CD1c-positive myeloid dendritic cell (primary cell): ENCODE measurements around the gene PDIA3.
"Not testable (repeated sequence)": the region's sequence is repeated elsewhere in the genome, so short reads cannot be mapped to it uniquely, and the experiment has no call there.

Experiments used
- DNase-seq: peaks from one replicate; pipeline ENCODE4 v3.0.0-alpha.2; 2016; ENCODE audit errors: extremely low spot score

The PDIA3 gene

DNA sequence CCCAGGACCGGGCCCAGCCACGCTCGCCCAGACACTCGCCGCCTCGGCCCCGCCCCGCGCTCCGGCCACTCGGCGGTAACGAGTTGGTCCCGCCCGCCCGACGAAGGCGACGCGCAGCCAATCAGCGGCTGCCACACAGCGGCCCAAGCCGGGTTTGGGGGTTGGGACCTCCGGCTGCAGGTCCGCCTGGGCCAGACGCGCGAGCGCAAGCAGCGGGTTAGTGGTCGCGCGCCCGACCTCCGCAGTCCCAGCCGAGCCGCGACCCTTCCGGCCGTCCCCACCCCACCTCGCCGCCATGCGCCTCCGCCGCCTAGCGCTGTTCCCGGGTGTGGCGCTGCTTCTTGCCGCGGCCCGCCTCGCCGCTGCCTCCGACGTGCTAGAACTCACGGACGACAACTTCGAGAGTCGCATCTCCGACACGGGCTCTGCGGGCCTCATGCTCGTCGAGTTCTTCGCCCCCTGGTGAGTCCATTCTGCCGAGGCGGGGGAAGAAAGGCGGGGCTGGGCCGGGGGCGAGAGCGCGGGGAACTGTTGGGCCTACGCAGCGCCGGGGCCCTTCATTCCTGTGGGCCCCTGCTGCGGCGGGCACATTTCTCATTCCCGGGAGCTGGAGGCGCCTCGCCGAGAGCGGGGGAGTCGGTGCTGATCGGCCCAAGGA, at the start of gene PDIA3:
Gene PDIA3, plus strand, starts transcription at position 194 of the 658 bp plus-strand sequence. Its CDS starts 102 bp downstream, at position 296.
- peak; percentile 94 for DNase-seq

DNA sequence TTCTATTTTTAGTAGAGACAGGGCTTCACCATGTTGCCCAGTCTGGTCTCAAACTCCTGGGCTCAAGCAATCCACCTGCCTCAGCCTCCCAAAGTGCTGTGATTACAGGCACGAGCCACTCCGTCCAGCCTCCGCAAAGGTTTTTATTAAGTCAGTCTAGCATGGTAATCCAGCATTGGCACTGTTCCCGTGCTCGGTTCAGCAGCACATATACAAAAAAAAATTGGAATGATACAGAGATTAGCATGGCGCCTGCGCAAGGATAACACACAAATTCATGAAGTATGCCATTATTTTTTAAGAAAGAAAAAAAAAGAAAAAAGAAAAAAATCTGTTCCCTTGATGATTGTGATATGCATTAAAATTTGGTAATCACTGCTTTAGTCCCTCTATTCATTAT, 44.1 kb upstream of the PDIA3 start:
- DNase-seq, result no peak

DNA sequence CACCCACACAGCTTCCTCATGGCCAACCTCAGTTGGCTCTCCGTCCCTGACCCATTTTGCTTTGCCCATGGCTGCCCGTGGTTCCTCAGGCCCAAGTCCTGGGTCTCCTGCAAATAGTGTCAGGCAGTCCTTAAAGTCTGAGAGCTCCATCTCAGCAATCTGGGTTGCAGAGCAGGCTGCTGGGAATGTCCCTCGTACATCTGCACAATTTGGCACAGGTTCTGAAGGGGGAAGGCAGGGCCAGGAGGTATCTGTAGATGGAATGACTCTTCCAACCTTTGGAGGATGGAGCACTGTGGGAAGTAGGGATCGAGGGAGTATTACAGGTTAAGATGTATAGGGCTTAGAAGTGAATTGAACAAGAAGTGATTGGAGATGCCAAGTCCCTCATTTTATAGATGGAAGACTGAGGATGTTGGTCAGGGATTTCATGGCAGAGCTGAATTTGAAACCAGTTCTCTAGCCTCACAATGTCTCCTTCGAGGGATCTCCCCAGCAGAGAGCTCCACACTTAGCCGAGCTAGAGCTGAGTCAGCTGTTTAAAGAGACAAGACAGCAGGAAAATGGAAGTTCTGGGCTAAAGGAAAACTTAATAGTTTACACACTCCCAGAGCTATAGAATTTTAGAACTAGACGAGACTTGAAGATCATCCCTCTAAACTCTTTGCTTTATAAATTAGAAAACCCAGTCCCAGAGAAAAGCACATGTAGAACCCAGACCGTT, 43.4 kb upstream of the PDIA3 start:
- DNase-seq, result no peak

DNA sequence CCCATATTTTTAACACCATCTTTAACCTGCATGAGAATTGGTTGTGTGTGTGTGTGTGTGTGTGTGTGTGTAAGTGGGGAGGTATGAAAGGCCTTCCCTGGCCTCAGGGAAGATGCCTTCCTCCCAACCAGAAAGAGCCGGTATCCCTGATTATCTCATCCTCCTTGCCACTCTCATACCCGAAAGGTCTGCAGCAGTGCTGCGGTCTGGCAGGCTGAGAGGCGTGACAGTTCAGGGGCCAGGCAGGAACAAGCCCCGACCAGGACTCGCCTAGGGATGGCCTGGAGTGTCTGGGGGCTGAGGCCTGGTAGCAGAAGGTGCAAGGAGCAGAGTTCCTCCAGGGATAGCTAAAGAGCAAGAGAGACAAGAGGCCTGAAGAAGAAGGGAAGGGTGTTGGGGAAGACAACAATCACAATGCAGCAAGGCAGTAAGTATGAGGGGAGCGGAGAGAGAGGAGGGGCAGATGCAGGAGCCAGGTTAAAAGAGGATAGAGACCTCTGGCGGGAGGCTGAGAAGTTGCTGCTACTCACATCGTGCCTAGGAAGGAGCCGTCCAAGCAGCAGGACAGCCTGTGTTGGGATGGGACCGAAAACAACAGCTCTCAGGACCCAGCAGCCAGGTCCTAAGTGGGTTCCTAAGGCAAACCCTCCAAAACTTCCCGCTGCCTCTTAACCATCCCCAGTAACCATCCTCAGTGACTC, 35.7 kb upstream of the PDIA3 start:
- DNase-seq, result not testable (repeated sequence)

DNA sequence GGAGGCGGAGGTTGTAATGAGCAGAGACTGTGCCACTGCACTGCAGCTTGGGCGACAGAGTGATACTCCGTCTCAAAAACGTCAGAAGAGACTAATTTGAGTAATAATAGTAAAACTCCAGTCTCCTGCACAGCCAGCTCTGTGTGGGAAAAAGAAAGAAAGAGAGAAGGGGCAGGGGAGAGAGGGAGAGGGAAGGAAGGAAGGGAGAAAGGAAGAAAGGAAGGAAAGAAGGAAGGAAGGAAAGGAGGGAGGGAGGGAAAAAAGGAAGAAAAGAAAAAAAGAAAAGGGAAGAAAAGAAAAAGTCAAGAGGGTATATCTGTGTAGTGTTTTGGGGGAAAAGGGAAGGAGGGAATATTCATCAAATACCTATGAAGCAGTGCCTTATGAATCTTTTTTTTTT, 23.1 kb upstream of the PDIA3 start:
- DNase-seq, result no peak

DNA sequence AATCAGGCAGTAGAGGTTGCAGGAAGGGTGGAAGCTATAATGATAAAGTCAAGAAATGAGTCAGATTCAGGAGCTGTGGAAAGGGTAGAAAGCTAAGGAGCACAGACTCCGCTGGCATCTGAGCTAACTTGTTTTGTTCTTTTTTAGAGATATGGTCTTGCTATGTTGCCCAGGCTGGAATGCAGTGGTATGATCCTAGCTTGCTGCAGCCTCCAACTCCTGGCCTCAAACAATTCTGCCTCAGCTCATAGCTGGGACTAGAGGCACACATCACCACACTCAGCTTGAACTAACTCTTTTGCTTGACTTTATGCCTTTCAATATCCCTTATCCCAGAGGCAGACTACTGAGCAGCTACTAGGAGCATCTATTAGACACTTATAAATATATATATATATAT, 19.9 kb upstream of the PDIA3 start:
- DNase-seq, result not testable (repeated sequence)

DNA sequence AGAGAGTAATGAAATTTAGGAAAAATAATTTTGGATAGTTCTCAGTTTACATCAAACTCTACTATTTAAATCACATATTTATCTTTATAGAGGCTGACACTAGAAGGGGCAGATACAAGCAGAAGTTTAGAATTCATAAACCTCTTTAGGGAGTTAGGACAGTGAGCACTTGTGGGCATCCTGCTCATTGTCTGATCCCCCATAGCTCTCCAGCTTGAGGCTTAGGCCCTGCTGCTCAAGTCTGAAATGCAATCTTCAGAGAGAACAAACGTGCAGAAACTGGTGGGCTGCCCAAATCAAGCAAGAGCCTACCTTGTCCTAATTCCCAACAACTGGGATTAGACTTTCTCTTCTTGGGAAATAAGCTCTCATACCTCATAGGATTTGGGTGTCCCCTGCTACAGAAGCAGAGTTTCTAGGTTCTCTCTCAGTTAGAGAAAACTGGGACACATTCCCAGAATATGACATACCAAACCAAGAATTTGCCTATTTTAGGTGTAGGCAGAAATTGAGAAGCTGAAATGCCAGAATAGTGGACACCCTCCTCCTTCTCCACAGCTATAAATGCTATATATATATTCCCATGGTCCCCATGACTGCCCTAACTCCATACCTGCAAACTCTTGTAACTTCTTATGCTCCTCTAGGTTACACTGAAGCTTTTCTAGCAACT, 18.0 kb upstream of the PDIA3 start:
- not testable (repeated sequence) for DNase-seq

DNA sequence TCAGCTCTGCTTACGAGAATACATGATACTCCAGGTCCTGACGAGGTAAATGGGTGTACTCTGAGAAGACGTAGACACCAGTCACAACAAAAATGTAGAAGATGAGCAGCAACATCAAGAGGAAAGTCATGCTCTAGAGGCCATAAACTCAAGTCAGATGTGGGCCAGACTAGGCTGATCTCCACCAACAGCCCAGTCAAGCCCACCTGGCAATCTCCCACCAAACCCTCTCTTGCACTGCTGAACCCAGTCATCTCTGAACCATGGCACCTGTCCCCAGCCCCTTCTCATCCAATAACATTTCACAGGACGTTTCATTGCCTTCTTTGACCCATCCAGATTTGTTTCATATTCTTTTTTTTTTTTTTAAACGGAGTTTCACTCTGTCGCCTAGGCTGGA, 10.8 kb upstream of the PDIA3 start:
- DNase-seq, result no peak

DNA sequence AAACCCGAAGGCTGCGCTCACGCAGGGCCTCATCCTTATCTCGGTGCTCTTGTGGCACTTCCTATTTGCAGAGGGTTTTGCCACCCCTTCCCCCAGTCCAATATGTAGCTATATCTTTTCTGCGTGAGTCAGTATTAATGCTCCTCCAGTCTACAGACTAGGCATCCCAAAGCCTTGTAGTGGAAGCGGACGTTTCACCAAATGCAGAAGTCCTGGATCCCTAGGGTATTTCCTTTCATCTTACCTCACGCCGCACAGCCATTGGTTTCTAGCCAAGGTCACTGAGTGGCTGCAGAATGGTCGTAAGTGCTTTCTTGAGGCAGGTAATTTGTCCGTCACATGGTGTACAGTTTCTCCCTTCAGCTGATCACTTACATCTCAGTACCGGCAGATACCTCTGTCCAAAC, 668 bp downstream of the PDIA3 start:
- peak; percentile 72 for DNase-seq

DNA sequence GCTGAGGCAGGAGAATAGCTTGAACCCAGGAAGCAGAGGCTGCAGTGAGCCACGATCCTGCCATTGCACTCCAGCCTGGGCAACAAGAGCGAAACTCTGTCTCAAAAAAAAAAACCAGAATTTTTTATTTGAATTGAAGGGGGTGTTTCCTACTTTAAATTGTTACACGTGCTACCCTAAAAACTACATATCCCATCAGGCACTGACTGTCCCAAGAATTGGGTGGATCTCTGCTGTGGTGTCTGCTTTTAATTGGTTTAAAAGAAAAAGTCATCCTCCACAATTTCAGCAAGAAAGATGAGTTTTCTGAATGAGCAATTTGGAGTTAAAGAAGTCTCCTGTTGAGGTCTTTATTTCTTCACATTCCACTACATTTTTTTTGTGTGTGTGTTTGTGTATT, 2.1 kb downstream of the PDIA3 start:
- DNase-seq, result peak; percentile 36

DNA sequence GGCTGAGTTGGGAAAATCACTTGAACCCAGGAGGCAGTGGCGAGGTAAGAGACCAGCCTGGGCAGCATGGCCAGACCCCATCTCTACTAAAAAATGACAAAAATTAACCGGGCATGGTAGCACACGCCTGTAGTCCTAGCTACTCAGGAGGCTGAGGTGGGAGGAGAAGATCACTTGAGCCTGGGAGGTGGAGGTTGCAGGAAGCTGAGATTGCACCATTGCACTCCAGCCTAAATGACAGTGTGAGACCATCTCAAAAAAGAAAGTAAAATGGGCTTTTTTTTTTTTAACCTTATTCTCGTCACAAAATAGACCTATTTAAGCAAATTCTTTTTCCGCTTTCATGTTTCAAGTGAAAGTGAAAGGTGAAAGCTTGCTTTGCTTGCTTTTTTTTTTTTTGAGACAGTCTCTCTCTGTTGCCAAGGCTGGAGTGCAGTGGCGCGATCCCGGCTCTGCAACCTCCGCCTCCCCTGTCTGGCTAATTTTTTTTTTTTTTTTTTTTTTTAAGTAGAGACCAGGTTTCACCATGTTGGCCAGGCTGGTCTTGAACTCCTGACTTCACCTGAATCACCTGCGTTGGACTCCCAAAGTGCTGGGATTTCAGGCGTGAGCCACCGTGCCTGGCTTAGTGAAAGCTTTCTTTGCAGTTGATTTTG, 3.6 kb downstream of the PDIA3 start:
- DNase-seq, result peak; percentile 75

DNA sequence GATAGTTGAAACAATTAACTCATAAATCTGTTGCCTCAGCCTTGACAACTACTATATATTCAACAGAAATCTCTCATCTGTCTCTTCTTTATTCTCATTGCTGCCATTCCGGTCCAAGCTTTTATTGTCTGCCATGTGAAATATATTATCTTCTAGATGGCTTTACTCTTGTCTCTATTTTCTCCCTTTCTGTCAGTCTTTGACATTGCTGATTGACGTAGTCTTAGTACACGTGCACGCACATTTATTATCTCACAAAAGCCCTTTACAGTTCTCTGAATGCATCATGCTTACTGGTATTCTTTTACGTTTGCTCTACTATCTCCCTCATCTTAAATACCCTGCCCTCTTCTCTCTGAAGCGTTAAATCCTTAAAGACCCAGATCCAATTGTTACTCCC, 5.6 kb downstream of the PDIA3 start:
- DNase-seq, result no peak

DNA sequence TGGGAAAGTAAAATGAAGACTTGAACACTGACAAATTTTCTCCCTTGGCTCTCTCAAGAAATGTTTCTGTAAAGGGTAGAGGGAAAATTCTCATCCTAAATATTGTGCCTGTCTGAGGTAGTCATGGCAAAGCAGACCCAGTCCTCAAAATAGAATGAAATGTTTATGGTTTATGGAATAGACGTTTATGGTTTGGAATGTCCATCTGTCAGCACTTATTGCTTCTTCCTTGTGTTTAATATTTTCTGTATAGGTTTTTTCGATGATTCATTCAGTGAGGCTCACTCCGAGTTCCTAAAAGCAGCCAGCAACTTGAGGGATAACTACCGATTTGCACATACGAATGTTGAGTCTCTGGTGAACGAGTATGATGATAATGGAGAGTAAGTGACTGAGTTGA, 16.6 kb downstream of the PDIA3 start:
- DNase-seq, result no peak

DNA sequence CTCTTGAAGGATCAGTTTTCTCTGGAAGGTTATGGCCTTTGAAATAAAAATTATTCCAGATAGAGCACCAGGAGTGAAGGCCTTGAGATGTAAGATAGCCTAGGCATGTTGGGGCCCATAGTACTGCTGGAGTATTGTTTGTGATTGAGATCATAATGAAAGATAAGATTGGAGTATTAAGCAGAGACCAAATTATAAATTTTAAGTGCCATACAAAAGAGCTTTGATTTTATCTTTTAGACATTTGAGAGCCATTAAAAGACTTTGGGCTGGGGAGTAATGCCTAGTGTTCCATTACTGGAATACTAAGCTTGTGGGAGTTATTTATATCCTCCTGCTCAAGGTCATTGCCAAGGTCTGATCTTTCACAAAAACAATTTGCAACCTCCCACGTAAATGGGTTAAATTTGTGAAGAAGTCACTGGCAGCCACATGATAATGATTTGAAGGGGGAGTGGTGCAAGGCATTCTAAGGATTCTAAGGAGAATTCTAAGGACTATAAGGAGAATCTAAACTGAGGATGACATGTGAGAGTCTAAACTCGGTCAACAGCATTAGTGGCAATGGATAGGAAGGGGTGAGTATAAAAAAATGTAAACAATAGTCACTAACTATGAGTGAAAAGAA, 17.7 kb downstream of the PDIA3 start:
- no peak for DNase-seq

DNA sequence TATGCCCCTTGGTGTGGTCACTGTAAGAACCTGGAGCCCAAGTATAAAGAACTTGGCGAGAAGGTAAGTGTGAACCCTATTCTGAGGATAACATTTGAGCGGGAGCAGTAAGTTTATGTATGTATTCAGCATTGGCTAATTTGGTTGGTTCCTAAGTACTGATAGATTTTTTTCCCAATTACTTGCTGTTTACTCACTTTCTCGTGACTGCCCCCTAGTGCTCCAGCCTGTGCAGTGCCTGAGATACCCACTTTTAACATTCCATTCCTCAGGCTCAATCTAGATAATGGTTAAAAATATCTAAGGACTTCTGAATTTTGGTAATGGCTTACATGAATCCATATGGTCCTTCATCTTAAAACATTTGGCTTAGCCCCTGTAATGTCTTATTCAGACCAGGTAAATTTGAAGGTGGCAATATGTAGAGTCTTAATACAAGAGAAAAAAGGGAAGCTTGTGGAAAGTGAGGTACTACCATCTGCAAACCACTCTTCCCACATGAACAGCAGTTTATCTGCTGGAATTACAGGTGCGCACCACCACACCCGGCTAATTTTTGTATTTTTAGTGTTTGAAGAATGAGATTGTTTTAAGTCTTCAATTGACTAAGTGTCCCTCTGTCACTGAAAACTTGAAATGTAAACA, 23.5 kb downstream of the PDIA3 start:
- peak; percentile 62 for DNase-seq

DNA sequence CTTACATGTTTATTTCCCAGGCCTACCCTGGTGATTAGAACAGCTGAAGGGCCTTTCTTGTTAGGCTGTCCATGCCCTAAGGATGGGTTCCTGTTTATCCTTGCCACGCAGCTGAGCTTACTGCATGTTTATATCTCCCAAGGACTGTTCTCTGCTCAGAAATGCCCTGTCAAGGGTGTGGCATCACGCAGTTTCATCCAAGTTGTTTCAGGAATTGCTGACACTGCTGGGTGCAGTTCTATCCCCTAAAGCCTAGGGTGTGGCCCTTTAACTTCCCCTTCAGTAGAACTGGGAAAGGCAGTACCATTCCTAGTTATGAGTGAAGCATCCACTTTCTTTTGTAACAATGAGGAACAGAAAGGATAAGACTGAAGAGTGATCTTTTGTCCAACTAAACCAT, 25.6 kb downstream of the PDIA3 start:
- DNase-seq, result peak; percentile 67

DNA sequence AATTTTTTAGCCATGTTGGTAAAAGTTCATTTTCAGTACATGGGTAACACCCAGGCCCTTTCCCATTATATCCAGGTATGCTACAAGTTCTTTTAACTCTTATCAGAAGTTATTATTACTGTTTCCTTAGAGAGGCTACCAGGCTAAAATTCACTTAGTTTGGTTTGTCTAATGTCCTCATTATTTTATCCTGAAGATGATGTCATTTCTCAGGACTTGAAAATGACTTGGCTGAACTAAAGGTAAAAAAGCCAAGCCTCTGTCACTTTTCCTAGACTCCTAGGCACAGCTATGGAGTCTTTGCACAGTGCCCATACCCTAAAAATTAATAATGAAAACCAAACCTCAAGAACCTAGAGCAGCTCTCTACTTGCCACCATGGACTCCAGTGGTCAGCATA, 26.4 kb downstream of the PDIA3 start:
- no peak for DNase-seq

DNA sequence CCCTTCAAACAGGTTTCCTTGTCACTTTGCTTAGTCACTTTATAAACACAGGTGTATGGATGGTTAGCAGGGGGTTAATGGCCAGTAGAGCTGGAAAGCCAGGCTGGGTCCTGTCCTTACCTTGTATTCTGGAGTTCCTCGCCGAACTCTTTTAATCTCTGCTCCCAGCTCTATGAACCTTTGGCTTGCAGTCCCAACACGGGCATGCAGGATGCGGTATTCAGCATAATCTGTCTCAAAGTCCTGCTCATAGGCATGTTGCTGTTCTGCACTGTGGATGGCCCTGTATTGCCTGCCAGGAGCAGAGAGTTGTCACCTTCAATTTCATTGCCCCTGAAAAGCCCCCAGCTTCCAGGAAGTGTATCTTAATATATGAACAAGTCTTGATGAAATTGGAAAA, 27.8 kb downstream of the PDIA3 start:
- DNase-seq, result no peak

DNA sequence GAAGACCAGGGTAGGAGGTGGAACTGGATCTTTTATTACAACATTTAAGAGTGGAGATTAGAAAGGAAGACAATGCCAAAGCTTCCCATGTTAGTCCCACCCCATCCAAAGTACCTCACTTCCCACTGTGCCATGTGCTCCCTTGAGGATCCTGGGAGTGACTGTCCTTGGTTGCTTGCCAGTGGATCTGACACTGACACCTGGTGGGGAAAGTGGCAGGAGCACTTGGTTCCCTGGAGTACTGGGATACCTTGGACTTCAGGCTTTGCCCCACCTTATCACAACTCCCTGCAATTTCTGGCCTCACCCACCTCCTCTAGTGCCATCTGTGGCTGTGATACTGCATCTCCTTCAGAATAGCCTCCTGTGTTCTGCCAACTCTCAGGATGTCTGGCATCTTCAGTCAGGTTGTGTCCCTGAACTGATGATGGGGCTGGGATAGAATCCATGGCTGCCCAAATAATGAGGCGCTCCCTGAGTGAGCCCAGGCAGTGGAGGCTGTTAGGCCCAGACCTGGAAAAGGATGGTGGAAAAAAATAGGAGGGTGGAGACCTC, 29.2 kb downstream of the PDIA3 start:
- DNase-seq, result no peak

DNA sequence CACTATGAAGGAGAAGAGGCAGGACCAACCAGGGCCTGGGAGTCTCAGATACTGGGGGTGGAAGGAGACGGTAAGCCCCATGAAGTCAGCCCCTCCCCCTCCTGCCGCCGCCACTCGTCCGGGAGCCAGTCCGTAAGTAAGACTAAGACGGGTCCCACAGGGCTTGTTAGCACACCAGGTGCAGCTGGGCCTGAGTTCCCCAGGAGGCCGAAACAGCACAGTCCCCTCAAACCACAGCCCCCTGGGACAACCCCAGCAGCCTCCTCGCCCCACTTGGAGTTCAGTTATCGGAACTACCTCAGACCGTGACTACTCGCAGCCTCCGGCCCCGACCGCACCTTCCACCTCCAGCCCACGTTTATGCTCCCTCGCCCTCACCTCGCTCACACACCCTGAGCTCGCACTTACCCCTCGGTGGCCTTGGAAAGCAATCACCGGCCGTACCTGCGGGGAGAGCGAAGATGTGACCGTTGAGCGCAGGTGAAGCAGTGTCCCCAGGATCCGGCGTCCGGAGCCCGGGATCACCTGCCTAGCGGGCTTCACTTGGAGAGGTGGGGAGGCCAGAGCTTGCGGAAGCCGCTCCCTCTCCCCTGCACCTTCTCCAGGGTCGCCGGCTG, 30.0 kb downstream of the PDIA3 start:
- DNase-seq, result no peak
